GM12875 (cell line): ENCODE data around the gene DNAH9.

Experiments used
- H3K4me3 ChIP-seq: one replicate; pipeline ENCODE4 v1.5.1; 2011; ENCODE audit warnings: low read depth, low read length, control low read depth
- TF ChIP-seq, protein P1 (sequence below): IDR thresholded peaks from 2 replicates; pipeline ENCODE4 v1.5.1; 2011; ENCODE audit warnings: low read depth, mild to moderate bottlenecking, control low read depth, inconsistent platforms, low read length, moderate library complexity, borderline replicate concordance; ENCODE audit not compliant: insufficient read depth

DNAH9 gene

GRCh38 chr17:11816409-11816808 is 218.1 kb downstream of the DNAH9 start:
- no peak overlapping the region for H3K4me3 ChIP-seq
- TF ChIP-seq, protein P1, sequence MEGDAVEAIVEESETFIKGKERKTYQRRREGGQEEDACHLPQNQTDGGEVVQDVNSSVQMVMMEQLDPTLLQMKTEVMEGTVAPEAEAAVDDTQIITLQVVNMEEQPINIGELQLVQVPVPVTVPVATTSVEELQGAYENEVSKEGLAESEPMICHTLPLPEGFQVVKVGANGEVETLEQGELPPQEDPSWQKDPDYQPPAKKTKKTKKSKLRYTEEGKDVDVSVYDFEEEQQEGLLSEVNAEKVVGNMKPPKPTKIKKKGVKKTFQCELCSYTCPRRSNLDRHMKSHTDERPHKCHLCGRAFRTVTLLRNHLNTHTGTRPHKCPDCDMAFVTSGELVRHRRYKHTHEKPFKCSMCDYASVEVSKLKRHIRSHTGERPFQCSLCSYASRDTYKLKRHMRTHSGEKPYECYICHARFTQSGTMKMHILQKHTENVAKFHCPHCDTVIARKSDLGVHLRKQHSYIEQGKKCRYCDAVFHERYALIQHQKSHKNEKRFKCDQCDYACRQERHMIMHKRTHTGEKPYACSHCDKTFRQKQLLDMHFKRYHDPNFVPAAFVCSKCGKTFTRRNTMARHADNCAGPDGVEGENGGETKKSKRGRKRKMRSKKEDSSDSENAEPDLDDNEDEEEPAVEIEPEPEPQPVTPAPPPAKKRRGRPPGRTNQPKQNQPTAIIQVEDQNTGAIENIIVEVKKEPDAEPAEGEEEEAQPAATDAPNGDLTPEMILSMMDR: no peak

- TF ChIP-seq, protein P1: no peak
- H3K4me3 ChIP-seq: no peak overlapping the region
Measured at GRCh38 chr17:11823862-11824261, 225.6 kb downstream of the DNAH9 start.

GRCh38 chr17:11825572-11826209 is 227.4 kb downstream of the DNAH9 start:
- no peak overlapping the region for H3K4me3 ChIP-seq
- TF ChIP-seq, protein P1: no peak

DNA sequence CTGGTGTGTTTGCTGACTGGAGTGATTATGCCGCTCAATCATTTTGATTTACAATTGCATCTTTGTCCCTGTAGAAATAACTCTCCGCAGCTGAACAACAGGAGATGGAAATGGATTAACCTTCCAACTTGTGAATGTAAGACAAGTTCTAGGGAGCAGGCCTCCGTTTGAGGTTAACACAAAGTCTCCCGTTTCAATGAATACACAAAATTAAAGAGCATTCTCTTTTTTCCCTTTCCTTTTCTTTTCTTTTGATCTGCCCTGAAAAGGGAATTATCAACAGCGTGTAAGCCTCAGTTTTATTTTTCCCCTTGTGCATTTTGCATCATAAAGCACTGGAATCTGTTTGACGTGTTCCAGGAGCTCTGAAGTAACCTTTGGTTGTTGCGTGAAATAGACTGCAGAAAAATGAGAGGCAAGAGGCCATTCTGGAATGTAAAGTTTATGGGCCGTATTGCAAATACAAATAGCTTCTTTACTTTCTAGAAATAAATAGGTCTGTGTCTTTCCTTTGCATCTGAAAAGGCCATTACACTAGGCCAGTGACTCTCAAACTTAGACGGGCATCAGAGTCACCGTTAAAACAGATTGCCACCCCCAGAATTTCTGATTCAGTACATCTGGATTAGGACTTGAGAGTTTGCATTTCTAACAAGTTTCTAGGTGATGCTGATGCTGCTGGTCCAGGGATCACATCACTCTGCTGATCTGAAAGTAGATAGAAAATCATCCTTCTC is 234.3 kb downstream of the DNAH9 start:
- H3K4me3 ChIP-seq: no peak overlapping the region

GRCh38 chr17:11836508-11836907 is 238.2 kb downstream of the DNAH9 start:
- TF ChIP-seq, protein P1: no peak
- no peak overlapping the region for H3K4me3 ChIP-seq

More for the DNA sequence above, 234.3 kb downstream of the DNAH9 start:
- TF ChIP-seq, protein P1: no peak

- TF ChIP-seq, protein P1: no peak
- no peak overlapping the region for H3K4me3 ChIP-seq
Measured at GRCh38 chr17:11840052-11840451, 241.8 kb downstream of the DNAH9 start.

DNA sequence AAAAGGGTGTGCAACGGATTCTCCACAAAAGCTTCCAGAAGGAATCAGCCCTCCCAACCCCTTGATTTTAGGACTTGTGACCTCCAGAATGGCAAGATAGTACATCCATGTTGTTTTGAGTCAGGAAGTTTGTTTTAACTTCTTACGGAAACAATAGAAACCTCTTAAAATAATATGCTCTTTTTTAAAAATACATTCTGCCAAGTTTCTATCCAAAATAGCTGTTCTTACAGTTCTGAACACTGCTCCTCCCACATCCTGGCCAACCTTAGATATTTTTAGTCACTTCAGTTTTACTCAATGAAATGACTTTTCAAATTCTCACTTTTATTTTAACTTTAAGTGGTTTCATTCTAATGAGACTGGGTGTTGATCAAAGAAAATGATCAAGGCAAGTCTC is 242.6 kb downstream of the DNAH9 start:
- H3K4me3 ChIP-seq: no peak overlapping the region
- TF ChIP-seq, protein P1: no peak
